Measurements from ENCODE around the gene ADAMTS17. TPM values are rescaled to one million over a fixed set of nuclear protein-coding genes. Genes with fewer than 3 reads are reported as not detected.
"Not testable (repeated sequence)": the region's sequence is repeated elsewhere in the genome, so short reads cannot be mapped to it uniquely, and the experiment has no call there.

ADAMTS17 gene
- total RNA-seq, 1 experiment from 2014 or later: 0.15 TPM

- intact Hi-C loops (cut with micrococcal nuclease; ENCODE audit: unreplicated experiment): no loop called here
- no peak for DNase-seq (ENCODE audit: low spot score)
- TF ChIP-seq CTCF (conservative IDR thresholded peaks at IDR 0.05; ENCODE audit: low read depth, low read length): no peak
- no peak for TF ChIP-seq EZH2 (IDR thresholded peaks at IDR 0.05; ENCODE audit: borderline replicate concordance, low read depth, low read length, poor library complexity, severe bottlenecking)
- Histone ChIP-seq H3K9me3 (ENCODE audit: low read depth, low read length, poor library complexity, severe bottlenecking) (no peaks in the 10 kb centered on the region), H3K27ac (ENCODE audit: low read depth, low read length, poor library complexity, severe bottlenecking) (no peak overlapping the region), H3K36me3 (ENCODE audit: insufficient read depth, low read length, poor library complexity, severe bottlenecking) (no peaks in the 10 kb centered on the region), H3K4me1 (ENCODE audit: insufficient read depth, low read length, poor library complexity, severe bottlenecking) (no peaks in the 10 kb centered on the region), H3K4me3 (ENCODE audit: low read depth, low read length, poor library complexity, severe bottlenecking) (no peak overlapping the region), H3K27me3 (replicated peaks; ENCODE audit: insufficient read depth, low read depth, low read length, poor library complexity) (no peaks in the 10 kb centered on the region)
- POLR2A ChIA-PET (ENCODE audit: low non-redundant PET): no interaction called here
- BruUV-seq (replicated peaks): no TSS peak
- CTCF ChIA-PET: no interaction called here
Observed at GRCh38 chr15:100075229-100075628, 266.5 kb downstream of the ADAMTS17 start.

GRCh38 chr15:100073982-100074381, 267.8 kb downstream of the ADAMTS17 start:
- H3K4me3 ChIP-seq (ENCODE audit: low read depth, low read length, poor library complexity, severe bottlenecking): no peak overlapping the region
- no TSS peak for BruUV-seq (replicated peaks)
- no peaks in the 10 kb centered on the region for H3K9me3 ChIP-seq (ENCODE audit: low read depth, low read length, poor library complexity, severe bottlenecking)
- intact Hi-C loops (cut with micrococcal nuclease; ENCODE audit: unreplicated experiment): no loop called here
- H3K27ac ChIP-seq (ENCODE audit: low read depth, low read length, poor library complexity, severe bottlenecking): no peak overlapping the region
- H3K36me3 ChIP-seq (ENCODE audit: insufficient read depth, low read length, poor library complexity, severe bottlenecking): no peaks in the 10 kb centered on the region
- H3K4me1 ChIP-seq (ENCODE audit: insufficient read depth, low read length, poor library complexity, severe bottlenecking): no peaks in the 10 kb centered on the region
- no peak for TF ChIP-seq CTCF (conservative IDR thresholded peaks at IDR 0.05; ENCODE audit: low read depth, low read length)
- no peak for TF ChIP-seq EZH2 (IDR thresholded peaks at IDR 0.05; ENCODE audit: borderline replicate concordance, low read depth, low read length, poor library complexity, severe bottlenecking)
- no peak for DNase-seq (ENCODE audit: low spot score)
- POLR2A ChIA-PET (ENCODE audit: low non-redundant PET): no interaction called here
- H3K27me3 ChIP-seq (replicated peaks; ENCODE audit: insufficient read depth, low read depth, low read length, poor library complexity): no peaks in the 10 kb centered on the region
- CTCF ChIA-PET: no interaction called here

- BruUV-seq (replicated peaks); H3K27ac ChIP-seq (ENCODE audit: low read depth, low read length, poor library complexity, severe bottlenecking); CTCF ChIA-PET; H3K36me3 ChIP-seq (ENCODE audit: insufficient read depth, low read length, poor library complexity, severe bottlenecking); DNase-seq (ENCODE audit: low spot score); H3K27me3 ChIP-seq (replicated peaks; ENCODE audit: insufficient read depth, low read depth, low read length, poor library complexity); POLR2A ChIA-PET (ENCODE audit: low non-redundant PET); H3K4me3 ChIP-seq (ENCODE audit: low read depth, low read length, poor library complexity, severe bottlenecking); H3K9me3 ChIP-seq (ENCODE audit: low read depth, low read length, poor library complexity, severe bottlenecking); H3K4me1 ChIP-seq (ENCODE audit: insufficient read depth, low read length, poor library complexity, severe bottlenecking); intact Hi-C loops (cut with micrococcal nuclease; ENCODE audit: unreplicated experiment): not testable (repeated sequence)
Observed at GRCh38 chr15:100066521-100067280, 275.1 kb downstream of the ADAMTS17 start.

GRCh38 chr15:100061944-100062343, 279.8 kb downstream of the ADAMTS17 start:
- Histone ChIP-seq H3K27ac (ENCODE audit: low read depth, low read length, poor library complexity, severe bottlenecking) (no peak overlapping the region), H3K9me3 (ENCODE audit: low read depth, low read length, poor library complexity, severe bottlenecking) (no peaks in the 10 kb centered on the region), H3K4me3 (ENCODE audit: low read depth, low read length, poor library complexity, severe bottlenecking) (no peak overlapping the region), H3K27me3 (replicated peaks; ENCODE audit: insufficient read depth, low read depth, low read length, poor library complexity) (peaks cover 4% of the 10 kb centered on the region), H3K36me3 (ENCODE audit: insufficient read depth, low read length, poor library complexity, severe bottlenecking) (no peaks in the 10 kb centered on the region), H3K4me1 (ENCODE audit: insufficient read depth, low read length, poor library complexity, severe bottlenecking) (no peaks in the 10 kb centered on the region)
- intact Hi-C loops (cut with micrococcal nuclease; ENCODE audit: unreplicated experiment): no loop called here
- TF ChIP-seq CTCF (conservative IDR thresholded peaks at IDR 0.05; ENCODE audit: low read depth, low read length): no peak
- no peak for TF ChIP-seq EZH2 (IDR thresholded peaks at IDR 0.05; ENCODE audit: borderline replicate concordance, low read depth, low read length, poor library complexity, severe bottlenecking)
- ChIA-PET CTCF (no interaction called here), POLR2A (ENCODE audit: low non-redundant PET) (no interaction called here)
- no peak for DNase-seq (ENCODE audit: low spot score)
- no TSS peak for BruUV-seq (replicated peaks)
